Naive B cell (primary cell): ENCODE measurements around the gene UBE2S. TPM values are rescaled to one million over a fixed set of nuclear protein-coding genes. Genes with fewer than 3 reads are reported as not detected.

Experiments
- ATAC-seq, 2 donors: fragments of 150-1000 bp; cut with Tn5 transposase; 2 replicates each; pipeline ENCODE4 v1.10.0; 2021; ENCODE audit warnings: low read depth in 2 of 2, mild to moderate bottlenecking in 2 of 2, moderate library complexity in 2 of 2
- DNase-seq: peaks from one replicate; pipeline ENCODE4 v3.0.0; 2022
- H3K27ac Mint-ChIP-seq, 6 donors: one replicate each; pipeline ENCODE4 v1.8.0; 2020 to 2022; ENCODE audit warnings: mild to moderate bottlenecking in 6 of 6, mixed read lengths in 6 of 6, moderate library complexity in 5 of 6, inconsistent platforms in 2 of 6
- H3K27me3 Mint-ChIP-seq, 3 donors: one replicate each; pipeline ENCODE4 v1.8.0; 2021 to 2022; ENCODE audit warnings: mixed read lengths in 3 of 3, mild to moderate bottlenecking in 1 of 3
- H3K36me3 Mint-ChIP-seq, 2 donors: one replicate each; pipeline ENCODE4 v1.8.0; 2020 to 2022; ENCODE audit warnings: mixed read lengths in 2 of 2, inconsistent platforms in 1 of 2, mild to moderate bottlenecking in 1 of 2
- H3K4me1 Mint-ChIP-seq, 3 donors: one replicate each; pipeline ENCODE4 v1.8.0; 2020 to 2022; ENCODE audit warnings: mixed read lengths in 3 of 3, inconsistent platforms in 1 of 3, mild to moderate bottlenecking in 1 of 3, moderate library complexity in 1 of 3
- H3K4me3 Mint-ChIP-seq, 8 donors: one replicate each; pipeline ENCODE4 v1.8.0; 2020 to 2022; ENCODE audit warnings: mild to moderate bottlenecking in 8 of 8, mixed read lengths in 8 of 8, moderate library complexity in 8 of 8, inconsistent platforms in 2 of 8
- H3K9me3 Mint-ChIP-seq, 7 donors: one replicate each; pipeline ENCODE4 v1.8.0; 2020 to 2022; ENCODE audit warnings: mixed read lengths in 7 of 7, mild to moderate bottlenecking in 5 of 7, inconsistent platforms in 2 of 7, moderate library complexity in 1 of 7
- polyA plus RNA-seq, 6 donors: library from polyadenylated mRNA; unstranded; fragments of 300-500 nt; fragmentation: Illumina TruSeq; gene quantifications; one replicate each; pipeline ENCODE4 v1.2.3, GENCODE V29; 2021; ENCODE audit warnings: low read depth in 6 of 6

UBE2S gene
- polyA plus RNA-seq, 6 donors from 2014 or later: 18.8 to 41.3 (median 30.6) TPM

DNA sequence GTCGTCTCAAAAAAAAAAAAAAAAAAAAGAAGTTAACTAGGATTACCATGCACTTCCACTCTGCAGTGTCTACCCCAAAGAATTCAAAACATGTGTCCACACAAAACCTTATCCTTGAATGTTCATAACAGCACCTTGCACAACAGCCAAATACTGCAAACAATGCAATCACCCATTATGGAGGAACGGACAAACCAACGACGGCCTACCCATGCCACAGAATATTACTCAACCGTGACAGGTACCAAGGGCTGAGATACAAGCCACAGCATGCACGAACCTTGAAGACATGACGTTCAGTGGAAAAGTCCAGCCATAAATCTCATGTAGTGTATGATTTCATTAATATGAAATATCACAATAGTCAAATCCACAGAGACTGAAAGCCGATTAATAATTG lies 38.5 kb upstream of the UBE2S start:
- peaks cover 42 to 54% (median 49%) of the 10 kb centered on the region in 3 donors for H3K27me3 Mint-ChIP-seq
- H3K9me3 Mint-ChIP-seq: peaks cover 0 to 5% (median under 1%) of the 10 kb centered on the region in 7 donors
- ATAC-seq (no peak), DNase-seq (no peak)
- H3K4me1 Mint-ChIP-seq: peaks cover 7 to 27% (median 24%) of the 10 kb centered on the region in 3 donors
- H3K27ac Mint-ChIP-seq: no peak overlapping the region
- H3K36me3 Mint-ChIP-seq: peaks cover 0 to 7% of the 10 kb centered on the region in 2 donors
- no peak overlapping the region for H3K4me3 Mint-ChIP-seq

GRCh38 chr19:55444646-55445045 lies 37.1 kb upstream of the UBE2S start:
- Mint-ChIP-seq H3K9me3 (peaks cover 0 to 7% (median 2%) of the 10 kb centered on the region in 7 donors), H3K36me3 (peaks cover 0 to 16% of the 10 kb centered on the region in 2 donors), H3K27ac (peak overlapping the region in 1 of 6 donors; percentile 75), H3K27me3 (peaks cover 44 to 62% (median 58%) of the 10 kb centered on the region in 3 donors), H3K4me1 (peaks cover 18 to 26% (median 25%) of the 10 kb centered on the region in 3 donors), H3K4me3 (peak overlapping the region in 1 of 8 donors; percentile 52)
- no peak for ATAC-seq
- no peak for DNase-seq

- ATAC-seq: no peak
- Mint-ChIP-seq H3K36me3 (peaks cover 0 to 23% of the 10 kb centered on the region in 2 donors), H3K27me3 (peaks cover 51 to 69% (median 65%) of the 10 kb centered on the region in 3 donors), H3K4me3 (peak overlapping the region in 4 of 8 donors; percentile 20 to 61 (median 53)), H3K9me3 (peaks cover 0 to 13% (median 4%) of the 10 kb centered on the region in 7 donors), H3K4me1 (peaks cover 22 to 33% (median 32%) of the 10 kb centered on the region in 3 donors), H3K27ac (no peak overlapping the region)
- DNase-seq: no peak
These were observed 36.4 kb upstream of the UBE2S start for GRCh38 chr19:55443824-55444480.

GRCh38 chr19:55443045-55443823 lies 35.6 kb upstream of the UBE2S start, which contains the start of gene SHISA7:
TSS of gene SHISA7 (minus strand) at chr19:55443300. CDS start at chr19:55442863, 437 bp downstream.
- Mint-ChIP-seq H3K4me1 (peaks cover 22 to 33% (median 32%) of the 10 kb centered on the region in 3 donors), H3K4me3 (peak within 1 kb of the TSS in 6 of 8 donors; percentile 47 to 70 (median 61)), H3K27me3 (peaks cover 54 to 76% (median 72%) of the 10 kb centered on the region in 3 donors), H3K36me3 (peaks cover 0 to 25% of the 10 kb centered on the region in 2 donors), H3K9me3 (peaks cover 0 to 14% (median 4%) of the 10 kb centered on the region in 7 donors), H3K27ac (peak within 1 kb of the TSS in 2 of 6 donors; percentile 27 to 32)
- DNase-seq (no peak), ATAC-seq (no peak)

- Mint-ChIP-seq H3K4me1 (peaks cover 22 to 33% (median 32%) of the 10 kb centered on the region in 3 donors), H3K27ac (no peak overlapping the region), H3K4me3 (peak overlapping the region in 3 of 8 donors; percentile 61 to 70 (median 70)), H3K9me3 (peaks cover 0 to 14% (median 4%) of the 10 kb centered on the region in 7 donors), H3K27me3 (peaks cover 54 to 81% (median 80%) of the 10 kb centered on the region in 3 donors), H3K36me3 (peaks cover 0 to 25% of the 10 kb centered on the region in 2 donors)
- DNase-seq (no peak), ATAC-seq (peak; percentile 72 to 81)
These were observed 34.9 kb upstream of the UBE2S start for GRCh38 chr19:55442372-55442961.

DNA sequence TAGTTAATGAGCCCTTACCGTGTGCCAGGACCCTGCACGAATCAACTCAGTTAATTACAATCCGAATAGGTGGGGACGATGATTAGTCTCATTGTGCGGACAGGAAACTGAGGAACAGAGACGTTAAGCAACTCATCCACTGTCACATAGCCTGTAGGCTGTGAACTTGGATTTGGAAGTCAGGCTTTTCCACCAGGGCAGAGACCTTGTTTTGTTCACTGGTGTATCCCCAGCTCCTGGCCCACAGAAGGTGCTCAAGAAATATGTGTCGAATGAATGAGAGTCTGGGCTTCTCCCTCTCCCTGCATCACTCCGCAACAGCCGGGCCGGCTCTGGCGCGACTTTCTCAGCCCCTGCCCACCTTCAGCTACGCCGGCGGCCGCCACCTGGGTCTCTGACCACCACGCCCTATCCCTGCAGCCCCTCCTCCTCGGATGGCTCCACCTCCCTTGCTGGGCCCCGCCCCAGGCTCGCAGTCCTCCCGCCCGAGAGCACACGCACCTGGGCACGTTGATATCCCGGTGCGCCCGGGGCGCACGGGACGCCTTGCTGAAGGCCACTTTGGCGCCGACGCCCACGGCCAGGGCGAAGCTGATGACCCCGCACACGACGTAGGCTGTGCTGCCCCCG lies 34.2 kb upstream of the UBE2S start:
- no peak for DNase-seq
- H3K27me3 Mint-ChIP-seq: peaks cover 61 to 88% (median 86%) of the 10 kb centered on the region in 3 donors
- peak overlapping the region; percentile 5 to 84 (median 63) for H3K4me3 Mint-ChIP-seq
- H3K4me1 Mint-ChIP-seq: peaks cover 22 to 35% (median 32%) of the 10 kb centered on the region in 3 donors
- ATAC-seq: peak; percentile 17 to 43
- peaks cover 0 to 25% of the 10 kb centered on the region in 2 donors for H3K36me3 Mint-ChIP-seq
- peak overlapping the region in 3 of 6 donors; percentile 18 to 26 (median 21) for H3K27ac Mint-ChIP-seq
- H3K9me3 Mint-ChIP-seq: peaks cover 0 to 14% (median 4%) of the 10 kb centered on the region in 7 donors

DNA sequence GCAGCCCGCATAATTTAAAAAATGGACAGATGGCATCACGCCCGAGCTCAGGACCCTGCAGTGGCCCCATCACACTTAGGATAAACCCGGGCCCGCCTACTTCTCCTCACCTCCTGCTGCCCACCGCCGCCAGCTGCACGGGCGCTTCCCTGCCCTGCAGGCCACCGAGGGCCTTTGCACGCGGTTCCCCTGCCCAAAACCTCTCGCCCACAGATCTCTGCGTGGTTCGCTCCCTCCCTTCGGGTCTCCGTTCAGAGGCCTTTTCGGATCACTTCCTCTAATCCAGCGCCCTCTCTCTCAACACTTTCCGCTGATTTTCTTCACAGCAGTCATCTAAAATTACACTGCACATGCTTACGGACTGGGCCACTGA lies 33.7 kb upstream of the UBE2S start:
- Mint-ChIP-seq H3K4me3 (peak overlapping the region; percentile 34 to 84 (median 63)), H3K36me3 (peaks cover 0 to 25% of the 10 kb centered on the region in 2 donors), H3K27me3 (peaks cover 65 to 92% (median 91%) of the 10 kb centered on the region in 3 donors), H3K27ac (peak overlapping the region in 3 of 6 donors; percentile 26 to 51 (median 33)), H3K4me1 (peaks cover 22 to 35% (median 32%) of the 10 kb centered on the region in 3 donors), H3K9me3 (peaks cover 0 to 14% (median 4%) of the 10 kb centered on the region in 7 donors)
- peak; percentile 56 to 64 for ATAC-seq
- no peak for DNase-seq

DNA sequence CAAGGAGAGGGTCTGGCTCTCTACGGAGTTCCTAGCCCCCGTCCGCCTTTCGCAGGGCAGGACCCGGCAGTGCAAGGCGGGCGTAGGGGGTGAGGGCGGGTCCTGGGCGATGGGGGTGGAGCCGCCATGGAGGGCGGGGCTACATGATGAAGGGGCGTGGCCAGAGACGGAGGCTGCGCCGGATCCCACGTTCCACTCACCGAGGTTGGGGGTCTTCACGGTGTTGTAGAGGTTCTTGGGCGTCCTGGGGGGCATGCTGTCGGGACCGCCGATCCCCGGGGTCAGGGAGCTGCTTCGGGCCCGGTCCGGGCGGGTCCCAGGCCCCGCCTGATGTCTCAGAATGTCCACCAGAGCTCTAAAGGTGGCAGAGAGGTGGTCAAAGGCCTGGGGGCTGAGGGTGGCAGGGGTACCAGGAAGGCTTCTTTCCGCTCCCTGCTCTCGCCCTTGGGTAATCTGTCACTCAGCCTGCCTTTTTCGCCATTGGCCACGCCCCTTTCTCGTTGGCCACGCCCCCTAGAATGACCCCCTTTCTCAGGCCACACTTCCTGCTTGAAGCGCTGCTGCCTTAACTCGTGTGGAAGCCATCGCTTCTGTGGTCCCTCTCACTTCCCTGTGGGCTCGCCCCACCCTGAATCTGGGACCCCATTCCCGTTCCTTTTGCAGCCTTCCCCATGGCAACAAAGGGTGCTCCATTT lies 33.0 kb upstream of the UBE2S start:
- Mint-ChIP-seq H3K36me3 (peaks cover 0 to 25% of the 10 kb centered on the region in 2 donors), H3K27me3 (peaks cover 60 to 92% (median 85%) of the 10 kb centered on the region in 3 donors), H3K27ac (peak overlapping the region in 2 of 6 donors; percentile 10 to 26), H3K4me1 (peaks cover 22 to 35% (median 32%) of the 10 kb centered on the region in 3 donors), H3K4me3 (peak overlapping the region in 6 of 8 donors; percentile 34 to 72 (median 64)), H3K9me3 (peaks cover 0 to 14% (median 4%) of the 10 kb centered on the region in 7 donors)
- ATAC-seq: no peak
- DNase-seq: no peak

- Mint-ChIP-seq H3K4me1 (peaks cover 22 to 32% (median 32%) of the 10 kb centered on the region in 3 donors), H3K36me3 (peaks cover 0 to 25% of the 10 kb centered on the region in 2 donors), H3K27me3 (peaks cover 47 to 78% (median 73%) of the 10 kb centered on the region in 3 donors), H3K4me3 (no peak overlapping the region), H3K27ac (peak overlapping the region in 1 of 6 donors; percentile 87), H3K9me3 (peaks cover 0 to 14% (median 4%) of the 10 kb centered on the region in 7 donors)
- no peak for DNase-seq
- no peak for ATAC-seq
These were observed 31.5 kb upstream of the UBE2S start for GRCh38 chr19:55439052-55439451.

- H3K27me3 Mint-ChIP-seq: peaks cover 43 to 66% (median 62%) of the 10 kb centered on the region in 3 donors
- peak overlapping the region in 1 of 8 donors; percentile 63 for H3K4me3 Mint-ChIP-seq
- peaks cover 22 to 25% (median 23%) of the 10 kb centered on the region in 3 donors for H3K4me1 Mint-ChIP-seq
- ATAC-seq: no peak
- peaks cover 0 to 14% (median 4%) of the 10 kb centered on the region in 7 donors for H3K9me3 Mint-ChIP-seq
- no peak overlapping the region for H3K27ac Mint-ChIP-seq
- DNase-seq: no peak
- H3K36me3 Mint-ChIP-seq: peaks cover 0 to 25% of the 10 kb centered on the region in 2 donors
These were observed 29.8 kb upstream of the UBE2S start for GRCh38 chr19:55437410-55437809.

- Mint-ChIP-seq H3K36me3 (peaks cover 0 to 25% of the 10 kb centered on the region in 2 donors), H3K4me3 (peak overlapping the region in 1 of 8 donors; percentile 63), H3K27ac (no peak overlapping the region), H3K9me3 (peaks cover 0 to 14% (median 4%) of the 10 kb centered on the region in 7 donors), H3K27me3 (peaks cover 47 to 66% (median 63%) of the 10 kb centered on the region in 3 donors), H3K4me1 (peaks cover 22% of the 10 kb centered on the region in 3 donors)
- no peak for DNase-seq
- no peak for ATAC-seq
These were observed 29.3 kb upstream of the UBE2S start for GRCh38 chr19:55436847-55437246.

GRCh38 chr19:55435020-55435419 lies 27.4 kb upstream of the UBE2S start:
- Mint-ChIP-seq H3K27me3 (peaks cover 49 to 67% (median 64%) of the 10 kb centered on the region in 3 donors), H3K9me3 (peaks cover 0 to 11% (median 0%) of the 10 kb centered on the region in 7 donors), H3K27ac (no peak overlapping the region), H3K4me1 (peaks cover 8 to 11% (median 9%) of the 10 kb centered on the region in 3 donors), H3K4me3 (no peak overlapping the region), H3K36me3 (peaks cover 0 to 13% of the 10 kb centered on the region in 2 donors)
- ATAC-seq (no peak), DNase-seq (no peak)
